GM13976 (cell line): ENCODE data around the gene B3GAT3.
"Not testable (repeated sequence)": the region's sequence is repeated elsewhere in the genome, so short reads cannot be mapped to it uniquely, and the experiment has no call there.

Experiments used
- DNase-seq: peaks from one replicate; pipeline ENCODE4 v3.0.0; 2012; ENCODE audit warnings: low spot score
- in situ Hi-C: fragments of 300-500 bp; cut with MboI; formaldehyde crosslinking; loops from one replicate; pipeline ENCODE4 v1.12.0; 2022; ENCODE audit warnings: low sequenced_read_pairs, mixed read lengths, inconsistent platforms; ENCODE audit not compliant: unreplicated experiment
- TF ChIP-seq, protein P1 (sequence below): IDR thresholded peaks from 2 replicates; pipeline ENCODE4 v1.5.1; 2012; ENCODE audit warnings: borderline replicate concordance, mild to moderate bottlenecking; ENCODE audit not compliant: insufficient read depth; ENCODE audit errors: extremely low read depth, missing control alignments, control extremely low read depth

B3GAT3 gene

DNA sequence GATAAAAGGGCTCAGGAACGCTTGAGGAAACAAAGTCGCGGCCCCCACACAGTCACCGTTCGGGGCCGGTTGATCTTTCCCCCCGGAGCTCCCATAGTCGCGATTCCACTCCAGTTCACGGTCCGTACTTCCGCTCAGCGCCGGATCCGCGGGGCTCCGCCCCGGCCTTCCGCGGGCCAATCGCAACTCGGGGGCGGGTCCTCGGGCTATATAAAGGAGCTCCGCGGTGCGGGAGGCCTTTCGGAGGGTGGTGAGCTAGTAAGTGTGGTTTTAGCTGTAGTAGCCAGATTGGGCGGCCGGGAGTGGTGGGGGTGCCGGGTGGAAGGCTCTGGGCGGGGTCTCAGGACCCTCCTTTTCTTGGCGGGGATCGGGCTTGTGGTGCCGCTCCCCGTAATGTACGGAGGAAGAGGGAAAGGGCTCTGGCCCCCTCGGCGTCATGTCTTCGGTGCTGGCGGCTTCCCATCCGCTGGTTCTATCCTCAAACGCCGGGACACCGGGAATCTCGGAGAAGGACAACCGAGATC is 43.4 kb upstream of the B3GAT3 start, which contains the start of the genes C11orf98 and CSKMT:
TSS of gene C11orf98 (minus strand) at position 136 of the 524 bp plus-strand sequence. CDS start at position 95, 41 bp downstream.
TSS of gene CSKMT (plus strand) at position 238 of the 524 bp plus-strand sequence. CDS start 568 bp downstream, outside the sequence.
- DNase-seq, result peak; percentile 96
- in situ Hi-C loops, result no loop called here
- TF ChIP-seq, protein P1, sequence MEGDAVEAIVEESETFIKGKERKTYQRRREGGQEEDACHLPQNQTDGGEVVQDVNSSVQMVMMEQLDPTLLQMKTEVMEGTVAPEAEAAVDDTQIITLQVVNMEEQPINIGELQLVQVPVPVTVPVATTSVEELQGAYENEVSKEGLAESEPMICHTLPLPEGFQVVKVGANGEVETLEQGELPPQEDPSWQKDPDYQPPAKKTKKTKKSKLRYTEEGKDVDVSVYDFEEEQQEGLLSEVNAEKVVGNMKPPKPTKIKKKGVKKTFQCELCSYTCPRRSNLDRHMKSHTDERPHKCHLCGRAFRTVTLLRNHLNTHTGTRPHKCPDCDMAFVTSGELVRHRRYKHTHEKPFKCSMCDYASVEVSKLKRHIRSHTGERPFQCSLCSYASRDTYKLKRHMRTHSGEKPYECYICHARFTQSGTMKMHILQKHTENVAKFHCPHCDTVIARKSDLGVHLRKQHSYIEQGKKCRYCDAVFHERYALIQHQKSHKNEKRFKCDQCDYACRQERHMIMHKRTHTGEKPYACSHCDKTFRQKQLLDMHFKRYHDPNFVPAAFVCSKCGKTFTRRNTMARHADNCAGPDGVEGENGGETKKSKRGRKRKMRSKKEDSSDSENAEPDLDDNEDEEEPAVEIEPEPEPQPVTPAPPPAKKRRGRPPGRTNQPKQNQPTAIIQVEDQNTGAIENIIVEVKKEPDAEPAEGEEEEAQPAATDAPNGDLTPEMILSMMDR, result no peak

DNA sequence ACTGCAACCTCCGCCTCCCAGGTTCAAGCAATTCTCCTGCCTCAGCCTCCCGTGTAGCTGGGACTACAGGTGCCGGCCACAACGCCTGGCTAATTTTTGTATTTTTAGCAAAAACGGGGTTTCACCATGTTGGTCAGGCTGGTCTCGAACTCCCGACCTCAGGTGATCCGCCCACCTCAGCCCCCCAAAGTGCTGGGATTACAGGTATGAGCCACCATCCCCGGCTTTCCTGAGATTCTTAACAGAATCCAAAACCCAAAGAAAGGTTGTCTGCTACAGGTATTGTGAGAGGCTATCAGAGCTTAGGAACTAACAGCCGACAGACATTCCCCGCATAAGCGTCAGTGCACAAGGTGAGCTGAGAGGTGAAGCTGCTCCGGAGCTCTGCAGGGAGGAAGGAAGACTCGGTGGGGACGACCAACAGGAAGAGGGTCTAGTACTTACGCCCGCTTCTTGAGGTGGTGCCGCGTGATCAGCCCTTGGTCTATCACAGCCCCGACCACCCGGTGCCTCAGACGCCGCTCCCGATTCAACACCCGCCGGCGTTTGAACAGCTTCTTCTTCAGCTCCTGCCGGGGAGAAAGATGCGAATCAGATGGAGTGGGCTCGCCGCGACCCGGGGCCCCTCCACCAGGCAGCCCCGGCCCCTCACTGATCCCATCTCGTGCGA is 42.8 kb upstream of the B3GAT3 start:
- peak; percentile 74 for DNase-seq
- TF ChIP-seq, protein P1, result no peak
- in situ Hi-C loops, result no loop called here

DNA sequence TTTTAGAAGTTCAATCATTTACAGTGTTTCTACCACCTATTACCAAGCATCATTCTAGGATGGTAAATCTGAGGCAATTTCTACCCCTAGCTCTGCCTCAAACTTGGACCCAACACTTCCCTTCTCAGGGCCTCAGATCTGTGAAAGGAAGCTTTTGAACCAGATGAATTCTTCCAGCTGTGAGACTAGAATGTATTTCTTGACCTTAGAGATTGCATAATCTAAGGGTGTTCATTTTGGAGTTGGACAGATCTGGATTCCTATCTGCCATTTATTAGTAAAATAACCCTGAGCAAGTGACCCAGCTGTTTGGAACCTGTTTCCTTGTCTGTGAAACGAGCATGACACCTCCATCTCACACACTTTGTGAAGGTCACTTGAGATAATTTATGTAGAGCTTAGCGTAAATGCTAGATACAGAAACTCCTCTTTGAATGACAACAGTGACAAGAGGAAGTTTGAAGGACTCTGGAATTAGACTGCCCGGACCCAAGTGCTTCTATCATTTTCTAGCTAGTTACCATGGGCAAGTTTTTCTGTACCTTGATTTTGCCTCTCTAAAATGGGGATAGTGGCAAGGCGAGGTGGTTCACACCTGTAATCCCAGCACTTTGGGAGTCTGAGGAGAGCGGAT is 35.1 kb upstream of the B3GAT3 start:
- DNase-seq, result no peak
- TF ChIP-seq, protein P1, result no peak
- in situ Hi-C loops, result no loop called here

DNA sequence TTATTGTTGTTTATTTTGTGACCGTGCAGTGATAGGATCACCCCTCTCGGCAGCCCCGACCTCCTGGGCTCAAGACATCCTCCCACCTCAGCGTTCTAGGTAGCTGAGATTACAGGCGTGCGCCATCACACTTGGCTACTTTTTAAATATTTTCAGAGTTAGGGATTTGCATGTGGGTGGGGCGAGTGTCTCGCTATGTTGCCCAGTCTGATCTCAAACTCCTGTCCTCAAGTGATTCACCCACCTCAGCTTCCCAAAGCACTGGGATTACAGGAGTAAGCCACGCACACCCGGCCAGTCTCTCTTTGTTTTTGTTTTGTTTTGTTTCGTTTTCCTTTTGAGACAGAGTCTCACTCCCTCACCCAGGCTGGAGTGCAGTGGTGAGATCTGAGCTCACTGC is 32.5 kb upstream of the B3GAT3 start:
- in situ Hi-C loops, result no loop called here
- no peak for DNase-seq
- TF ChIP-seq, protein P1, result no peak

DNA sequence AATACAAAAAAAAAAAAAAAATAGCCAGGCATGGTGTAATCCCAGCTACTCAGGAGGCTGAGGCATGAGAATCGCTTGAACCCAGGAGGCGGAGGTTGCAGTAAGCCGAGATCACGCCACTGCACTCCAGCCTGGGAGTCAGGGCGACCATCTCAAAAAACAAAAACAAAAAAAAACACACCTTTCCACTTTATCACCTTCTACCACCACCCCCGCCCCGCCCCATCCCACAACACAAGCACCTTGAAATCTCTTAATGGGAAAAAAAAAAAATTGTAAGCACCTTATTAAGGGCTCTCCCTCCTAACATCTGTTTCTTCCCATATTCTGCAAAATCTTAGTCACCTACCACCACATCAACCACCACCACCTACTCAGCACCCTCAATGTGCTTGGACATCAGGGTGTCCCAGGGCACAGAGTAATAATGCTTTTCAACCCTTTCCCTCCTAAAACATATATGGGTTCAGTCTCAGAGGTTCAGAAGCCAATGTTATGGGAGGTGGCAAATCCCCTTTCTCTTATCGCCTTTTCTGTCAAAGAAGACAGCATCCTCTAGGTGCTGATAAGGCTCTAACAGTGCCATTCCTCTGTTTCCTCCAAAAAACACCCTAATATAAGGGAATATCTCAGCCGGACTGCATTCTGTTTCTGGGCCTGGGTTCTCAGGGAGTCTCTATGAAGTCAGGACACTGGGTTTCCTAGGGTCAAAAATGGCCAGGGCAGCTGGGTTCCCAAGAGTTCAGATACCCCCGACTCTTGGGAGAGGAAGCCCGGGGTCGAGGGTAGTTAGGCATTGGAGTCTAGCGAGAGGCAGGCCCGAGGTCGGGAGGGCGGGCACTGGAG is 30.6 kb upstream of the B3GAT3 start:
- DNase-seq, result no peak
- in situ Hi-C loops, result no loop called here
- TF ChIP-seq, protein P1, result no peak

DNA sequence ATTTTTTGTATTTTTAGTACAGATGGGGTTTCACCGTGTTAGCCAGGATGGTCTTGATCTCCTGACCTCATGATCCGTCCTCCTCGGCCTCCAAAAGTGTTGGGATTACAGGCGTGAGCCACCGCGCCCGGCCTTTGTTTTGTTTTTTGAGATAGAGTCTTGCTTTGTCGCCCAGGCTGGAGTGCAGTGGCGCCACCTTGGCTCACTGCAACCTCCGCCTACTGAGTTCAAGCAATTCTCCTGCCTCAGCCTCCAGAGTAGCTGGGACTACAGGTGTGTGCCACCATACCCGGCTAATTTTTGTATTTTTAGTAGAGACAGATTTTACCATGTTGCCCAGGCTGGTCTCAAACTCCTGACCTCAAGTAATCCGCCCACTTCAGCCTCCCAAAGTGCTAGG is 28.5 kb upstream of the B3GAT3 start:
- in situ Hi-C loops, DNase-seq: not testable (repeated sequence)

DNA sequence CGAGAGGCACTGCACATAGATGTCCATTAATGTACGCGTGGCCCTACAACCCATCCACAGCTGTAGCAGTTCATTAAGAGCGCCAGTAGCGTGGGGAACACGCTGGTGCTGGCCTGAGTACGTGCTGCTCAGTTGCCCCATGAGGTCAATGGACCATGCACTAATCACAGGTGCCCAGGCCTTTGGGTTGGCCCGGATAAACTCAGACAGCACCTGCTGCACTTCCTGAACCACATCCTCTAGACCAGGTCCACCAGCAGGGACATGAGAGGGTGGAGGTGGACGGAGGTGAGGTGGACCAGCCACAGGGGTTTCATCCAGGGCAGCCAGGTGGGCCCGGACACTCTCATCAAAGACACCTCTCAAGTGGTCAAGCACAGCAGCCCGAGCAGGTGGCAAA is 27.7 kb upstream of the B3GAT3 start:
- in situ Hi-C loops, result no loop called here
- TF ChIP-seq, protein P1, result no peak
- DNase-seq, result no peak
